Measurements from ENCODE around the gene BLVRA.
"Not testable (repeated sequence)": the region's sequence is repeated elsewhere in the genome, so short reads cannot be mapped to it uniquely, and the experiment has no call there.

- TF ChIP-seq, protein P1, sequence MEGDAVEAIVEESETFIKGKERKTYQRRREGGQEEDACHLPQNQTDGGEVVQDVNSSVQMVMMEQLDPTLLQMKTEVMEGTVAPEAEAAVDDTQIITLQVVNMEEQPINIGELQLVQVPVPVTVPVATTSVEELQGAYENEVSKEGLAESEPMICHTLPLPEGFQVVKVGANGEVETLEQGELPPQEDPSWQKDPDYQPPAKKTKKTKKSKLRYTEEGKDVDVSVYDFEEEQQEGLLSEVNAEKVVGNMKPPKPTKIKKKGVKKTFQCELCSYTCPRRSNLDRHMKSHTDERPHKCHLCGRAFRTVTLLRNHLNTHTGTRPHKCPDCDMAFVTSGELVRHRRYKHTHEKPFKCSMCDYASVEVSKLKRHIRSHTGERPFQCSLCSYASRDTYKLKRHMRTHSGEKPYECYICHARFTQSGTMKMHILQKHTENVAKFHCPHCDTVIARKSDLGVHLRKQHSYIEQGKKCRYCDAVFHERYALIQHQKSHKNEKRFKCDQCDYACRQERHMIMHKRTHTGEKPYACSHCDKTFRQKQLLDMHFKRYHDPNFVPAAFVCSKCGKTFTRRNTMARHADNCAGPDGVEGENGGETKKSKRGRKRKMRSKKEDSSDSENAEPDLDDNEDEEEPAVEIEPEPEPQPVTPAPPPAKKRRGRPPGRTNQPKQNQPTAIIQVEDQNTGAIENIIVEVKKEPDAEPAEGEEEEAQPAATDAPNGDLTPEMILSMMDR (IDR thresholded peaks at IDR 0.05; ENCODE audit: low read depth, low read length) = not testable (repeated sequence)
- not testable (repeated sequence) for TF ChIP-seq EZH2phosphoT487 (IDR thresholded peaks at IDR 0.05; ENCODE audit: low read depth)
Measured at GRCh38 chr7:43823425-43823824, 64.9 kb downstream of the BLVRA start.

Data from OCI-LY3 (cell line).